Astrocyte (in vitro differentiated cells and primary cell): ENCODE results near the gene ANKRD63. TPM values are rescaled to one million over a fixed set of nuclear protein-coding genes. Genes with fewer than 3 reads are reported as not detected.

ENCODE experiments used
- DNase-seq: peaks from one replicate; pipeline ENCODE4 v3.0.0-alpha.2; 2010; ENCODE audit warnings: low read depth
- FAIRE-seq: peaks from 2 replicates; lab custom pipeline; 2011; peaks lifted over from hg19 to GRCh38; lab: Jason Lieb, UNC
- H2AFZ ChIP-seq: 2 replicates; pipeline ENCODE4 v1.6.0; 2012; ENCODE audit warnings: low read depth, low read length, inconsistent platforms
- H3K27ac ChIP-seq: 2 replicates; pipeline ENCODE4 v1.5.1; 2011; ENCODE audit warnings: low read depth, low read length, inconsistent platforms
- H3K27me3 ChIP-seq: 2 replicates; pipeline ENCODE4 v1.6.0; 2011; ENCODE audit warnings: low read length, inconsistent platforms; ENCODE audit not compliant: insufficient read depth
- H3K36me3 ChIP-seq: 2 replicates; pipeline ENCODE4 v1.5.1; 2011; ENCODE audit warnings: low read length, inconsistent platforms; ENCODE audit not compliant: insufficient read depth
- H3K4me1 ChIP-seq: 2 replicates; pipeline ENCODE4 v1.5.1; 2011; ENCODE audit warnings: low read length, inconsistent platforms; ENCODE audit not compliant: insufficient read depth
- H3K4me2 ChIP-seq: 2 replicates; pipeline ENCODE4 v1.6.0; 2012; ENCODE audit warnings: low read length, inconsistent platforms
- H3K4me3 ChIP-seq: 2 replicates; pipeline ENCODE4 v1.5.1; 2011; ENCODE audit warnings: low read depth, mild to moderate bottlenecking, low read length, inconsistent platforms; ENCODE audit not compliant: insufficient read depth
- H3K79me2 ChIP-seq: 2 replicates; pipeline ENCODE4 v1.6.0; 2012; ENCODE audit warnings: mild to moderate bottlenecking, low read length, inconsistent platforms; ENCODE audit not compliant: insufficient read depth
- H3K9ac ChIP-seq: 2 replicates; pipeline ENCODE4 v1.6.0; 2012; ENCODE audit warnings: mild to moderate bottlenecking, low read length, inconsistent platforms
- H3K9me3 ChIP-seq: 2 replicates; pipeline ENCODE4 v1.5.1; 2012; ENCODE audit warnings: low read depth, mild to moderate bottlenecking, low read length, inconsistent platforms; ENCODE audit not compliant: insufficient read depth
- H4K20me1 ChIP-seq: 2 replicates; pipeline ENCODE4 v1.6.0; 2012; ENCODE audit warnings: low read length, inconsistent platforms; ENCODE audit not compliant: insufficient read depth
- H3K27ac Mint-ChIP-seq: one replicate; pipeline ENCODE4 v1.8.0; 2021; ENCODE audit warnings: mild to moderate bottlenecking, mixed read lengths; ENCODE audit not compliant: unreplicated experiment
- H3K27me3 Mint-ChIP-seq: one replicate; pipeline ENCODE4 v1.8.0; 2021; ENCODE audit warnings: low read depth, mixed read lengths; ENCODE audit not compliant: unreplicated experiment
- H3K36me3 Mint-ChIP-seq: one replicate; pipeline ENCODE4 v1.8.0; 2021; ENCODE audit warnings: low read depth, mixed read lengths; ENCODE audit not compliant: unreplicated experiment
- H3K4me1 Mint-ChIP-seq: one replicate; pipeline ENCODE4 v1.8.0; 2021; ENCODE audit warnings: low read depth, mixed read lengths; ENCODE audit not compliant: unreplicated experiment
- H3K4me3 Mint-ChIP-seq: one replicate; pipeline ENCODE4 v1.8.0; 2021; ENCODE audit warnings: mild to moderate bottlenecking, moderate library complexity, mixed read lengths; ENCODE audit not compliant: unreplicated experiment
- H3K9me3 Mint-ChIP-seq: one replicate; pipeline ENCODE4 v1.8.0; 2021; ENCODE audit warnings: mild to moderate bottlenecking, mixed read lengths; ENCODE audit not compliant: unreplicated experiment
- CTCF ChIP-seq: IDR thresholded peaks from 2 replicates; pipeline ENCODE4 v1.5.1; 2011; ENCODE audit warnings: low read depth, mild to moderate bottlenecking, inconsistent platforms, low read length, moderate library complexity; ENCODE audit not compliant: insufficient read depth
- EZH2 ChIP-seq: IDR thresholded peaks from 2 replicates; pipeline ENCODE4 v1.6.1; 2012; ENCODE audit warnings: mild to moderate bottlenecking, low read length, inconsistent platforms; ENCODE audit not compliant: insufficient read depth
- total RNA-seq: library from RNA; stranded (reverse); gene quantifications from 2 replicates; pipeline ENCODE4 v1.2.1, GENCODE V29; 2021

Gene ANKRD63
- total RNA-seq, 1 donor from 2014 or later: not detected

- H3K4me1 Mint-ChIP-seq: peaks cover 11% of the 10 kb centered on the region
- DNase-seq (no peak), FAIRE-seq (no peak)
- peaks cover 9% of the 10 kb centered on the region for H3K27me3 ChIP-seq
- H2AFZ ChIP-seq: no peak overlapping the region
- no peaks in the 10 kb centered on the region for H4K20me1 ChIP-seq
- no peak overlapping the region for H3K9ac ChIP-seq
- H3K4me3 ChIP-seq: no peak overlapping the region
- no peaks in the 10 kb centered on the region for H3K9me3 ChIP-seq
- H3K4me1 ChIP-seq: no peaks in the 10 kb centered on the region
- no peaks in the 10 kb centered on the region for H3K79me2 ChIP-seq
- no peak overlapping the region for H3K4me2 ChIP-seq
- no peaks in the 10 kb centered on the region for H3K36me3 Mint-ChIP-seq
- peaks cover 51% of the 10 kb centered on the region for H3K27me3 Mint-ChIP-seq
- peak overlapping the region; percentile 27 for H3K27ac Mint-ChIP-seq
- H3K36me3 ChIP-seq: no peaks in the 10 kb centered on the region
- H3K27ac ChIP-seq: no peak overlapping the region
- no peaks in the 10 kb centered on the region for H3K9me3 Mint-ChIP-seq
- H3K4me3 Mint-ChIP-seq: no peak overlapping the region
- TF ChIP-seq EZH2 (no peak), CTCF (no peak)
Observed at GRCh38 chr15:40313531-40314398, 30.9 kb upstream of the ANKRD63 start.

- peaks cover 51% of the 10 kb centered on the region for H3K27me3 Mint-ChIP-seq
- no peaks in the 10 kb centered on the region for H3K9me3 ChIP-seq
Observed at GRCh38 chr15:40312370-40313158, 29.7 kb upstream of the ANKRD63 start.

More at GRCh38 chr15:40312370-40313158, 29.7 kb upstream of the ANKRD63 start:
- TF ChIP-seq EZH2 (no peak), CTCF (no peak)
- H3K9me3 Mint-ChIP-seq: no peaks in the 10 kb centered on the region
- H3K4me3 Mint-ChIP-seq: no peak overlapping the region
- peak overlapping the region; percentile 69 for H3K27ac Mint-ChIP-seq
- Histone ChIP-seq H3K27ac (no peak overlapping the region), H2AFZ (no peak overlapping the region), H3K36me3 (no peaks in the 10 kb centered on the region), H3K4me2 (no peak overlapping the region), H3K79me2 (no peaks in the 10 kb centered on the region), H3K4me1 (no peaks in the 10 kb centered on the region), H4K20me1 (no peaks in the 10 kb centered on the region), H3K27me3 (peaks cover 9% of the 10 kb centered on the region), H3K4me3 (no peak overlapping the region), H3K9ac (no peak overlapping the region)
- H3K4me1 Mint-ChIP-seq: peaks cover 12% of the 10 kb centered on the region
- FAIRE-seq: no peak
- H3K36me3 Mint-ChIP-seq: no peaks in the 10 kb centered on the region
- no peak for DNase-seq
